GM19193 (cell line): ENCODE data around the gene ATP1B3.

Source experiments
- POLR2A ChIP-seq: IDR thresholded peaks from 4 replicates; pipeline ENCODE4 v1.6.1; 2011; ENCODE audit not compliant: insufficient read depth, insufficient read length; ENCODE audit errors: extremely low read depth

Gene ATP1B3

GRCh38 chr3:141915016-141915415 lies 38.6 kb downstream of the ATP1B3 start:
- no peak for TF ChIP-seq POLR2A

GRCh38 chr3:141915766-141916165 lies 39.3 kb downstream of the ATP1B3 start:
- no peak for TF ChIP-seq POLR2A

- no peak for TF ChIP-seq POLR2A
Observed at GRCh38 chr3:141920701-141921100, 44.3 kb downstream of the ATP1B3 start.

GRCh38 chr3:141921316-141921715 lies 44.9 kb downstream of the ATP1B3 start:
- TF ChIP-seq POLR2A, result no peak

GRCh38 chr3:141926929-141927328 lies 50.5 kb downstream of the ATP1B3 start:
- TF ChIP-seq POLR2A, result no peak

- no peak for TF ChIP-seq POLR2A
Observed at GRCh38 chr3:141928631-141929270, 52.3 kb downstream of the ATP1B3 start.

- TF ChIP-seq POLR2A, result no peak
Observed at GRCh38 chr3:141929341-141929995, 53.0 kb downstream of the ATP1B3 start.

- no peak for TF ChIP-seq POLR2A
Observed at GRCh38 chr3:141930801-141931200, 54.4 kb downstream of the ATP1B3 start.

- TF ChIP-seq POLR2A, result no peak
Observed at GRCh38 chr3:141933421-141934300, 57.2 kb downstream of the ATP1B3 start.

- no peak for TF ChIP-seq POLR2A
Observed at GRCh38 chr3:141934354-141934753, 57.9 kb downstream of the ATP1B3 start.

- no peak for TF ChIP-seq POLR2A
Observed at GRCh38 chr3:141938011-141938500, 61.6 kb downstream of the ATP1B3 start.

- no peak for TF ChIP-seq POLR2A
Observed at GRCh38 chr3:141939759-141940158, 63.3 kb downstream of the ATP1B3 start.

- no peak for TF ChIP-seq POLR2A
Observed at GRCh38 chr3:141940194-141940776, 63.8 kb downstream of the ATP1B3 start.

- TF ChIP-seq POLR2A, result no peak
Observed at GRCh38 chr3:141941093-141941492, 64.7 kb downstream of the ATP1B3 start.

GRCh38 chr3:141942006-141942405 lies 65.6 kb downstream of the ATP1B3 start:
- TF ChIP-seq POLR2A, result no peak

GRCh38 chr3:141945726-141946485 lies 69.5 kb downstream of the ATP1B3 start:
- TF ChIP-seq POLR2A, result no peak
